ENCODE results near the gene PFKFB2. TPM values are rescaled to one million over a fixed set of nuclear protein-coding genes. Genes with fewer than 3 reads are reported as not detected.

The PFKFB2 gene
- total RNA-seq, 1 donor = 5.1 TPM

DNA sequence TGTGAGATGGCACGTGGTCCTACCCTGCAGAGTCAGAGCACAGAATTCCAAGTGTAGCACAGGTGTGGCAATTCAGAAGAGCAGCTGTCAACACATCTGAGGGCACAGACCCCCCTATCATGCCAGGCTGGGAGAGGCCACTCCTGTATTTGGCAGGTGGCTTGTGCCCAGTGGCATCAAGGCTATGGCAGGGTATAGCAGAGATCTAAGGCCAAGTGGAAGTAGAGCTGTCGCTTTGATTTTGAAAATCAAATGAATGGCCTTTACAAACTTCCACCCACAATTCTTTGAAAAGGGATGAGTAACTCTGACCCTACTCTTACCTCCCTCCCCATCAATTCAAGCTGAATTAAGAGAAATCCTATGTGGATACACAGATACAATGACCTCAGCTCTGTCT is 33.9 kb upstream of the PFKFB2 start:
- no peaks in the 10 kb centered on the region for H3K4me1 ChIP-seq (ENCODE audit: insufficient read depth, low read length)
- no peaks in the 10 kb centered on the region for H3K27me3 ChIP-seq (ENCODE audit: insufficient read depth, low read length)
- no peaks in the 10 kb centered on the region for H3K9me3 ChIP-seq (ENCODE audit: low read depth, low read length)
- no peak overlapping the region for H3K4me3 ChIP-seq (ENCODE audit: low read length)

GRCh38 chr1:207019661-207020060 is 33.4 kb upstream of the PFKFB2 start:
- no peaks in the 10 kb centered on the region for H3K9me3 ChIP-seq (ENCODE audit: low read depth, low read length)
- H3K27me3 ChIP-seq (ENCODE audit: insufficient read depth, low read length) = no peaks in the 10 kb centered on the region
- H3K4me1 ChIP-seq (ENCODE audit: insufficient read depth, low read length) = no peaks in the 10 kb centered on the region
- no peak overlapping the region for H3K4me3 ChIP-seq (ENCODE audit: low read length)

DNA sequence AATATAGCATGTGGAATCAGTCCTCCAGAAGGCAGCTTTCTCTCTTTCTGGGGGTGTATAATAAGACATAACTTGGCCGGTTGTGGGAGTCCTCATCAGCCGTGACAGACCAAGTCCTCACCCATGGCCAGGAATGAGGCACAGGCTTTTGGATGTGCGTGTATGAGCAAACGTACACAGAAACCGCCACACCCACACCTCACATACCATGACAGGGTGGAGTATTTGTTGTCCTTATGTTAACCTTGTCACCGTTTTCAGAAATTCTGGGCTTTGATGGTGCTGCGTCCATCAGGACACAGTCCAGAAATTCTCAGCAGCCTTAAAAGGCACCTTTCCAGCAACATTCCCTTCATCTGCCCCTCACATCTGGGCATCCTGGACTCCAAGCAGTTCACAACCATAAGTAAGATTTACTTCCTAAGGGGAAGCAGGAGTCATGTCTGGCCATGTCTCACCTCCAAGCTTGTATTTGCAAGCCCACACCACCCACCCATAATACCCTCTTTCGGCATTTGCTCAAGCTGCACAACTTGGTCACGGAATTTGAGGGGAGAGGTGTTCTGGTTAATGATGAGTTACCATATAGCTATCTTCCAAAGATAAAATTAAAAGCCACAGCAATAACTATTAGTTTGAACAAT is 32.9 kb upstream of the PFKFB2 start:
- Histone ChIP-seq H3K27me3 (ENCODE audit: insufficient read depth, low read length) (no peaks in the 10 kb centered on the region), H3K4me1 (ENCODE audit: insufficient read depth, low read length) (no peaks in the 10 kb centered on the region), H3K4me3 (ENCODE audit: low read length) (no peak overlapping the region), H3K9me3 (ENCODE audit: low read depth, low read length) (no peaks in the 10 kb centered on the region)

GRCh38 chr1:207020709-207021107 is 32.4 kb upstream of the PFKFB2 start:
- Histone ChIP-seq H3K4me1 (ENCODE audit: insufficient read depth, low read length) (no peaks in the 10 kb centered on the region), H3K4me3 (ENCODE audit: low read length) (no peak overlapping the region), H3K27me3 (ENCODE audit: insufficient read depth, low read length) (no peaks in the 10 kb centered on the region), H3K9me3 (ENCODE audit: low read depth, low read length) (no peaks in the 10 kb centered on the region)

DNA sequence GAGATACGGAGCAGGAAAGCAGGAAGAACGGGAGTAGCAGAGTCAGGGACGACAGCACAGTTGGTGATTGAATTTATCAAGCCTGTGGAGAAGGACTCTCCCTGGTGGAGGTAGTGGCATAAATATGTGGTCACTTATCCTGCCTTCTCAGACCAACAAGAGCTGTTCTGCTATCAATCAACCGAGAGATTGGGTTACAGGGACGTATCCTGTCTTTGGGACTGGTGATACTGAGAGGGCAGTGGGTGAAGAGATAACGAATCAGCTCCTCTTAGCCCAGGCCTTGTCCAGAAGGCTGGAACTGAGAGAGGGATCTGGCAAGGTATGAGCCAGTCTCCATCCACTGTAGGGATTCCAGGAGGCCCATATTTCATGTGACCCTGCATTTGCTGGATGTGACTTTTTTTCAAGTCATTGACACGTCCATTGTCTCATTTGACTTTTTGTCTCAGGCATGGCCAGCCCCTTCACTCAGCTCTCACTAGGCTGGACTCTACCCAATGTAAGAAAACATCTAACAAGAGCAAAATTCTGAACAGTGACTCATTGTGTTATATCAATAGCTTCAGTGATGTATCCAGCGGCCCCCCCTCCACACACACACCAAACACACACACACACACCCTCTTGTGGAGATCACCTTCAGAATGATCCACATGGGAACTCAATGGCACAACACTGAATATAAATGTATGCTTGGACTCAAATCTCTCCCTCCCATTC is 31.8 kb upstream of the PFKFB2 start:
- no peaks in the 10 kb centered on the region for H3K9me3 ChIP-seq (ENCODE audit: low read depth, low read length)
- H3K4me1 ChIP-seq (ENCODE audit: insufficient read depth, low read length) = no peaks in the 10 kb centered on the region
- no peak overlapping the region for H3K4me3 ChIP-seq (ENCODE audit: low read length)
- H3K27me3 ChIP-seq (ENCODE audit: insufficient read depth, low read length) = no peaks in the 10 kb centered on the region

DNA sequence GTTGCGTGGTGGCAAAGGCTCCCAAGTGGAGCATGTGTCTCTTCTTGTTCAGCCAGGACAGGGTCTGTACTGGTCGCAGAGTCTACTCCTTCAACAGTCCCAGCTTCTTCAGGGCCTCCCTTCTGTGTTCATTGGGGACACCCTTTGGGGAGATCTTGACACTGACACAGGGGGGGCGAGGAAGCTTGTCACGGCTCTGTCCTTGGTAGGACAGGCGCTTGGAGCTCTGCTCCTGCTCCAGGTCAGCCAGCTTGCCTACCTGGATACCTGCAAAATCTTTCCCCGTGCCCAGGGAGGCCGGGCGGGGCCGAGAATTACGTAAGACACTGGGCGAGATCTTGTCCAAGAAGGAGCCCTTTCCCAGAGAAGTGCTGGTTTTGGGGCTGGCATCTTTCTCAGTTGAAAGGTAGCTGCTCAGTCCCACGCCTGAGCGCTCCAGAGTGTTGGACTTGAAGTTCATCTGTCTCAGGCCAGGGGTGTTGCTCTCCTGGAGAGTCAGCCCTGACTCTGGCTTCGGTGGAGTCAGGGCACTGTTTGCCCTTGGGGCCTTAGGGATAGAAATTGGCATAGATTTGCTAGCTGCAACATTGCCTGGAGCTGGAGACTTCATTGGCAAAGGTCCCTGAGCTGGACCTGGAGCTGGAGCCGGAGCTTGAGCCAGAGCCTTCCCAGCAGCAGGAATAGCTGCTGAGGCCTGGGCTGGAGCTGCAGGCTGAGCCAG is 31.0 kb upstream of the PFKFB2 start:
- Histone ChIP-seq H3K9me3 (ENCODE audit: low read depth, low read length) (no peaks in the 10 kb centered on the region), H3K4me1 (ENCODE audit: insufficient read depth, low read length) (no peaks in the 10 kb centered on the region), H3K27me3 (ENCODE audit: insufficient read depth, low read length) (no peaks in the 10 kb centered on the region), H3K4me3 (ENCODE audit: low read length) (no peak overlapping the region)

- no peak overlapping the region for H3K4me3 ChIP-seq (ENCODE audit: low read length)
- H3K9me3 ChIP-seq (ENCODE audit: low read depth, low read length) = no peaks in the 10 kb centered on the region
- H3K4me1 ChIP-seq (ENCODE audit: insufficient read depth, low read length) = no peaks in the 10 kb centered on the region
- H3K27me3 ChIP-seq (ENCODE audit: insufficient read depth, low read length) = no peaks in the 10 kb centered on the region
Measured at GRCh38 chr1:207022996-207023679, 29.9 kb upstream of the PFKFB2 start.

DNA sequence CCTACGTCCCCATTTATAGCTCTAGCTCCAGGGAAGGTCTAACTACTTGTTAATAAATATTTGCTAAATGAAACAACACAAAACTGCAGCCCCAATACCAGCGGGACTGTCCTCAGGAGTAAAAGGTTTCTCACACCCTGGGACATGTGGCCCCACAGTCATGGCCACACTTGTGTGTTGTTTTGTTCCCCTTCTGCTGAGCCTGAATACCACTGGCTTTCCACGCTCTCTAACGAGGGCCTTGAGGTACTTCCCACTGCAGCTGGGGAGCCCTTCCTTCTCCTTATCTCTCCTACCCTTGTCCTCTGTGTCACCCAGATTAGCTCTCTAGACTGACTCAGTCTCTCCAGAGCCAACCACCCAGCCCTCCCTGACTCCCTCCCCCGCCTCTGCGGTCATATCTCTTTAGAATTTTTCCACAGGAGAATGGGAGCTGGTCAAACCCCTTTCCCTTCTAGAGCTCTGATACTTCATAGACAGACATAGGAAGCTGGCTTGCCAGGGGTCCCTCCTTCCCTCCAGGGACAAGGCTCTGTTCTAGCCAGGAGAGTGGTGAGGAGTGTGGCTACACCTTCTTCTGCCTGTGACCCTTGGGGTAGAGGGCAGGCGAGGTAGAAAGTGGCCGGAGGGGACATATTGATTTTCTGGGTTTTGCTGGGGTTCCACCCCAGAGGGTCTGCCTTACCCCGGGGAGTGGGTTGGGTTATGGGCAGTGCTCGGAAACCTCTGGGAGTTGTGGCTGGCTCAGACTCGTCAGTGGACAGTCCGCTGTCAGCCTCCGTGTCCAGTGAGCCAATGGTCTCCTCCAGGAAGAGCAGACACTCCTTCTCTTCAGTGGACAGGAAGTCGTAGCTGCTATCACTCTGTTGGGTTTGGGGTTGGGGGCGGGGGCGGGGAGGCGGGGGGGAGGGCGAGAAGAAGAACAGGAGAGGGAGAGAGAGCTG is 28.6 kb upstream of the PFKFB2 start:
- no peaks in the 10 kb centered on the region for H3K4me1 ChIP-seq (ENCODE audit: insufficient read depth, low read length)
- H3K4me3 ChIP-seq (ENCODE audit: low read length) = no peak overlapping the region
- no peaks in the 10 kb centered on the region for H3K9me3 ChIP-seq (ENCODE audit: low read depth, low read length)
- H3K27me3 ChIP-seq (ENCODE audit: insufficient read depth, low read length) = no peaks in the 10 kb centered on the region

- Histone ChIP-seq H3K4me3 (ENCODE audit: low read length) (no peak overlapping the region), H3K4me1 (ENCODE audit: insufficient read depth, low read length) (no peaks in the 10 kb centered on the region), H3K9me3 (ENCODE audit: low read depth, low read length) (no peaks in the 10 kb centered on the region), H3K27me3 (ENCODE audit: insufficient read depth, low read length) (no peaks in the 10 kb centered on the region)
Measured at GRCh38 chr1:207025146-207025880, 27.8 kb upstream of the PFKFB2 start.

GRCh38 chr1:207026104-207026534 is 27.0 kb upstream of the PFKFB2 start:
- H3K4me1 ChIP-seq (ENCODE audit: insufficient read depth, low read length) = no peaks in the 10 kb centered on the region
- no peaks in the 10 kb centered on the region for H3K9me3 ChIP-seq (ENCODE audit: low read depth, low read length)
- peaks cover 3% of the 10 kb centered on the region for H3K27me3 ChIP-seq (ENCODE audit: insufficient read depth, low read length)
- H3K4me3 ChIP-seq (ENCODE audit: low read length) = no peak overlapping the region

GRCh38 chr1:207027206-207027777 is 25.8 kb upstream of the PFKFB2 start:
- H3K4me3 ChIP-seq (ENCODE audit: low read length) = no peak overlapping the region
- H3K4me1 ChIP-seq (ENCODE audit: insufficient read depth, low read length) = no peaks in the 10 kb centered on the region
- no peaks in the 10 kb centered on the region for H3K9me3 ChIP-seq (ENCODE audit: low read depth, low read length)
- peaks cover 11% of the 10 kb centered on the region for H3K27me3 ChIP-seq (ENCODE audit: insufficient read depth, low read length)

GRCh38 chr1:207027921-207028320 is 25.2 kb upstream of the PFKFB2 start:
- no peaks in the 10 kb centered on the region for H3K4me1 ChIP-seq (ENCODE audit: insufficient read depth, low read length)
- H3K9me3 ChIP-seq (ENCODE audit: low read depth, low read length) = no peaks in the 10 kb centered on the region
- peaks cover 17% of the 10 kb centered on the region for H3K27me3 ChIP-seq (ENCODE audit: insufficient read depth, low read length)
- H3K4me3 ChIP-seq (ENCODE audit: low read length) = no peak overlapping the region

GRCh38 chr1:207028884-207029650 is 24.0 kb upstream of the PFKFB2 start:
- Histone ChIP-seq H3K4me3 (ENCODE audit: low read length) (no peak overlapping the region), H3K4me1 (ENCODE audit: insufficient read depth, low read length) (no peaks in the 10 kb centered on the region), H3K9me3 (ENCODE audit: low read depth, low read length) (no peaks in the 10 kb centered on the region), H3K27me3 (ENCODE audit: insufficient read depth, low read length) (peaks cover 22% of the 10 kb centered on the region)

Data from mononuclear cell (primary cell).